ENCODE results near the gene ZNF506.
"Not testable (repeated sequence)": the region's sequence is repeated elsewhere in the genome, so short reads cannot be mapped to it uniquely, and the experiment has no call there.

Gene ZNF506

GRCh38 chr19:19777692-19778091, 43.9 kb downstream of the ZNF506 start:
- no peak for DNase-seq

- peak; percentile 93 for DNase-seq
Measured at GRCh38 chr19:19776206-19777008, 45.1 kb downstream of the ZNF506 start.

GRCh38 chr19:19775891-19776205, 45.7 kb downstream of the ZNF506 start:
- DNase-seq, result no peak

GRCh38 chr19:19774354-19775033, 47.1 kb downstream of the ZNF506 start:
- DNase-seq, result no peak

- not testable (repeated sequence) for DNase-seq
Measured at GRCh38 chr19:19771963-19772362, 49.6 kb downstream of the ZNF506 start.

GRCh38 chr19:19769971-19770370, 51.6 kb downstream of the ZNF506 start:
- not testable (repeated sequence) for DNase-seq

GRCh38 chr19:19758164-19758563, 63.4 kb downstream of the ZNF506 start:
- DNase-seq, result no peak

- no peak for DNase-seq
Measured at GRCh38 chr19:19752760-19753403, 68.7 kb downstream of the ZNF506 start.

- DNase-seq, result no peak
Measured at GRCh38 chr19:19751846-19752245, 69.7 kb downstream of the ZNF506 start.

- no peak for DNase-seq
Measured at GRCh38 chr19:19750842-19751790, 70.4 kb downstream of the ZNF506 start.

- DNase-seq, result no peak
Measured at GRCh38 chr19:19749908-19750841, 71.4 kb downstream of the ZNF506 start.

GRCh38 chr19:19749117-19749907, 72.2 kb downstream of the ZNF506 start:
- DNase-seq, result no peak

- no peak for DNase-seq
Measured at GRCh38 chr19:19748249-19748938, 73.2 kb downstream of the ZNF506 start.

GRCh38 chr19:19747357-19748220, 74.0 kb downstream of the ZNF506 start:
- no peak for DNase-seq

GRCh38 chr19:19746286-19747213, 75.0 kb downstream of the ZNF506 start:
- no peak for DNase-seq

GRCh38 chr19:19745496-19746285, 75.9 kb downstream of the ZNF506 start:
- no peak for DNase-seq

GRCh38 chr19:19744641-19745040, 76.9 kb downstream of the ZNF506 start:
- no peak for DNase-seq

Measured in activated T-cell treated with anti-CD3 and anti-CD28 coated beads, Interleukin-2, amount 50 U/mL, for 1 hour (primary cell).